Mesothelial cell of epicardium (in vitro differentiated cells): ENCODE measurements around the gene FGF18. TPM values are rescaled to one million over a fixed set of nuclear protein-coding genes. Genes with fewer than 3 reads are reported as not detected.

Experiments
- DNase-seq, 2 experiments: peaks; one replicate each; pipeline ENCODE4 v3.0.0; 2021; ENCODE audit warnings: low spot score in 2 of 2; ENCODE audit not compliant: unreplicated experiment in 2 of 2
- H3K27ac Mint-ChIP-seq: 2 replicates; pipeline ENCODE4 v1.8.0; 2021; ENCODE audit warnings: mixed read lengths
- H3K27me3 Mint-ChIP-seq: 2 replicates; pipeline ENCODE4 v1.8.0; 2021; ENCODE audit warnings: low read depth, mixed read lengths
- H3K36me3 Mint-ChIP-seq: 2 replicates; pipeline ENCODE4 v1.8.0; 2021; ENCODE audit warnings: mixed read lengths
- H3K4me1 Mint-ChIP-seq: 2 replicates; pipeline ENCODE4 v1.8.0; 2021; ENCODE audit warnings: mixed read lengths
- H3K4me3 Mint-ChIP-seq: 2 replicates; pipeline ENCODE4 v1.8.0; 2021; ENCODE audit warnings: mild to moderate bottlenecking, moderate library complexity, mixed read lengths
- H3K9me3 Mint-ChIP-seq: 2 replicates; pipeline ENCODE4 v1.8.0; 2021; ENCODE audit warnings: mixed read lengths
- CTCF ChIP-seq: fragments of 200-600 bp; sonication (generic); IDR thresholded peaks from one replicate; pipeline ENCODE4 v1.5.0; 2021; ENCODE audit warnings: antibody characterized with exemption; ENCODE audit not compliant: unreplicated experiment
- total RNA-seq: library from RNA; stranded (reverse); gene quantifications from 3 replicates; pipeline ENCODE4 v1.2.1, GENCODE V29; 2021

FGF18 gene
- total RNA-seq, 1 donor from 2014 or later: 10.2 TPM

- H3K27me3 Mint-ChIP-seq: no peaks in the 10 kb centered on the region
- no peak overlapping the region for H3K4me3 Mint-ChIP-seq
- TF ChIP-seq CTCF: no peak
- no peak overlapping the region for H3K27ac Mint-ChIP-seq
- no peak for DNase-seq
- H3K9me3 Mint-ChIP-seq: no peaks in the 10 kb centered on the region
- H3K36me3 Mint-ChIP-seq: no peaks in the 10 kb centered on the region
- peaks cover 14% of the 10 kb centered on the region for H3K4me1 Mint-ChIP-seq
Measured at GRCh38 chr5:171437286-171437821, 17.9 kb downstream of the FGF18 start.

DNA sequence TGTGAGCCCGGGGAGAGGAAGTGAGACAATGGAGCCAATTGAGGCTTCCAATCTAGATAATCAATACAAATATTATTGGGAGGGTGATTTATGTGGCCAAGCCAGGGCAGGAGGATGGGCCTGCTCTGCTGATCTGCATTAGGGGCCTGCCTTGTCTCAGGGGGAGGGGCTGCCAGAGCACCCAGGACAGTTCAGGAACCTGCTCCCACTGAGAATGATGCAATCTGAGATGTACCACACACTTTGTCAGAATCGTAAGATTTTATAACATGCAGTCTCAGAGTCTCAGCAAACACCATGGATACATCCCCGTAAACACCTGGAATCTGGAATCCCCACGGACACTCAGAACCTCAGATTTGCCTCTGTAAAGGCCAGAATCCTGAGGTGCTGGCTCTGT is 19.3 kb downstream of the FGF18 start:
- Mint-ChIP-seq H3K36me3 (no peaks in the 10 kb centered on the region), H3K27me3 (no peaks in the 10 kb centered on the region), H3K4me1 (peaks cover 21% of the 10 kb centered on the region), H3K4me3 (no peak overlapping the region), H3K27ac (peak overlapping the region; percentile 30), H3K9me3 (no peaks in the 10 kb centered on the region)
- TF ChIP-seq CTCF: no peak
- DNase-seq: no peak

DNA sequence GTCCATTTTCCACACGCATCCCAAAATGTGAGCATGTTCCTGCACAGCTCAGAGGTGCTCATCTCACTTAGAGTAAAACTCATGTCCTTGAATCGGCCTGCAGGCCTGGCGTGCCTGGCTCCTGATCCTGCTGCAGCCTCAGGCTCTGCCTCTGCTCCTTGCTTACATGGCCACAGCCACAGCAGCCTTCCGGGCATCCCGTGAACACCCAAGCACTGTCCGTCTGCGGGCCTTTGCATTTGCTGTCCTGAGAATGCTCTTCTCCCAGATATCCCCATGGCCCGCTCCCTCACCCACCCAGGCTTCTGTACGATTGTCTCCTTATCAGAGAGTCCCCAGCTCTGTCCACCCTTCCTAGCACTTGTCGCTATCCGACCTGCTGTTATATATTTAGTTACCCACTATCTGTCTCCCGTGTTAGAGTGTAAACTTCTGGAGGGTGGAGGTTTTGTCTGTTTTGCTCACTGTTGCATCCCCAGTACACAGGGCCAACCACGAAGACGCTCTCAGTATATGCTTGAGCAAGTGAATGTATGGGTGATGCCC is 21.9 kb downstream of the FGF18 start:
- no peak overlapping the region for H3K4me3 Mint-ChIP-seq
- no peak for TF ChIP-seq CTCF
- H3K36me3 Mint-ChIP-seq: no peaks in the 10 kb centered on the region
- DNase-seq: no peak
- no peak overlapping the region for H3K27ac Mint-ChIP-seq
- H3K27me3 Mint-ChIP-seq: no peaks in the 10 kb centered on the region
- H3K9me3 Mint-ChIP-seq: no peaks in the 10 kb centered on the region
- H3K4me1 Mint-ChIP-seq: peaks cover 29% of the 10 kb centered on the region

- H3K9me3 Mint-ChIP-seq: no peaks in the 10 kb centered on the region
- H3K4me1 Mint-ChIP-seq: peaks cover 26% of the 10 kb centered on the region
- H3K36me3 Mint-ChIP-seq: no peaks in the 10 kb centered on the region
- DNase-seq: no peak
- no peak overlapping the region for H3K4me3 Mint-ChIP-seq
- no peaks in the 10 kb centered on the region for H3K27me3 Mint-ChIP-seq
- no peak for TF ChIP-seq CTCF
- no peak overlapping the region for H3K27ac Mint-ChIP-seq
Measured at GRCh38 chr5:171442287-171443042, 23.0 kb downstream of the FGF18 start.

DNA sequence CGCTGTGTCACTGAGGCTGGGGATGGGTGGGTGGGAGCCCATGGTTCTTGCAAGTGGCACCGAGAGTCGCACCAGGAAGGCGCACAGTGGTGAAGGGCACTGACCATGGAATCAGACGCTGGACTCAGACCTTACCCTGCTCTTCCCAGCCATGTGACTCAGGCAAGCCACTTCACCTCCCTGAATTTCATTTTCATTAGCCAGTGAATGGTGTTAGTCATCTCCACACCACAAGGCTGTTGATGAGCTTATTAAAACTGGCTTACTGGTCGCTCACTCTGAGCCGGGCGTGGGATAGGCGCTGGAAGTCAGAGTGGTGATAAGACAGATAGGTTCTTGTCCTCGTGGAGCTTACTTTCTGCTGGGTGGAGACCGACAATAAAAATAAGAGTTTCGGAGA is 25.1 kb downstream of the FGF18 start:
- no peak for TF ChIP-seq CTCF
- no peaks in the 10 kb centered on the region for H3K27me3 Mint-ChIP-seq
- H3K9me3 Mint-ChIP-seq: no peaks in the 10 kb centered on the region
- H3K4me3 Mint-ChIP-seq: no peak overlapping the region
- H3K4me1 Mint-ChIP-seq: peaks cover 37% of the 10 kb centered on the region
- no peak overlapping the region for H3K27ac Mint-ChIP-seq
- no peak for DNase-seq
- no peaks in the 10 kb centered on the region for H3K36me3 Mint-ChIP-seq
